SK-N-DZ (cell line): Measurements from ENCODE around the gene OCA2.
"Not testable (repeated sequence)": the region's sequence is repeated elsewhere in the genome, so short reads cannot be mapped to it uniquely, and the experiment has no call there.

ENCODE experiments used
- DNase-seq: peaks from one replicate; pipeline ENCODE4 v3.0.0-alpha.2; 2015; ENCODE audit warnings: low spot score

OCA2 gene

DNA sequence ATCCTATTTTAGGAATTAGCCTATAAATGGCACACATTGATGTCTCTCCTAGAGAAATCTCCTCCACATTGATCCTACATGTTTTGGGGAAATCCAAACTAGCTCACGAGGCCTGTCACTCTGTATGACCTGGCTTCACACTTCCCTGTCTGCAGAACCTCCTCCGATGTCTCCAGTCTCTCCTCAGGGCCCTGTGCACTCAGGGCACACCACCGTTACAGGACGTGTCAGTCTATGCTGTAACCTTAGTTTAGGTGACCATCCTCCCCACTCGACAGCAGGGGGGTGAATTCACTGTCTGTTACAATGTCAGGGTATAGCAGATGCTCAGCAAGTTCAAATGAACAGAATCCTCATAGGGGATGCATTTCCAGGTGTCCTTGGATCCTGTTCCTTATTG is 249.1 kb downstream of the OCA2 start:
- no peak for DNase-seq

DNA sequence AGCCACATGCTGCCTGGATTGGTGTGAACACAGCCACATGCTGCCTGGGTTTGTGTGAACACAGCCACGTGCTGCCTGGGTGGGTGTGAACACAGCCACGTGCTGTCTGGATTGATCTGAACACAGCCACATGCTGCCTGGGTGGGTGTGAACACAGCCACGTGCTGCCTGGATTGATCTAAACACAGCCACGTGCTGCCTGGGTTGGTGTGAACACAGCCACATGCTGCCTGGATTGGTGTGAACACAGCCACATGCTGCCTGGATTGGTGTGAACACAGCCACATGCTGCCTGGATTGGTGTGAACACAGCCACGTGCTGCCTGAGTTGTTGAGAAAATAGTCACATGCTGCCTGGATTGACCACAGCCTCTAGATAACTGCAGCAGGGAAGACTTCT is 250.2 kb downstream of the OCA2 start:
- DNase-seq, result not testable (repeated sequence)

DNA sequence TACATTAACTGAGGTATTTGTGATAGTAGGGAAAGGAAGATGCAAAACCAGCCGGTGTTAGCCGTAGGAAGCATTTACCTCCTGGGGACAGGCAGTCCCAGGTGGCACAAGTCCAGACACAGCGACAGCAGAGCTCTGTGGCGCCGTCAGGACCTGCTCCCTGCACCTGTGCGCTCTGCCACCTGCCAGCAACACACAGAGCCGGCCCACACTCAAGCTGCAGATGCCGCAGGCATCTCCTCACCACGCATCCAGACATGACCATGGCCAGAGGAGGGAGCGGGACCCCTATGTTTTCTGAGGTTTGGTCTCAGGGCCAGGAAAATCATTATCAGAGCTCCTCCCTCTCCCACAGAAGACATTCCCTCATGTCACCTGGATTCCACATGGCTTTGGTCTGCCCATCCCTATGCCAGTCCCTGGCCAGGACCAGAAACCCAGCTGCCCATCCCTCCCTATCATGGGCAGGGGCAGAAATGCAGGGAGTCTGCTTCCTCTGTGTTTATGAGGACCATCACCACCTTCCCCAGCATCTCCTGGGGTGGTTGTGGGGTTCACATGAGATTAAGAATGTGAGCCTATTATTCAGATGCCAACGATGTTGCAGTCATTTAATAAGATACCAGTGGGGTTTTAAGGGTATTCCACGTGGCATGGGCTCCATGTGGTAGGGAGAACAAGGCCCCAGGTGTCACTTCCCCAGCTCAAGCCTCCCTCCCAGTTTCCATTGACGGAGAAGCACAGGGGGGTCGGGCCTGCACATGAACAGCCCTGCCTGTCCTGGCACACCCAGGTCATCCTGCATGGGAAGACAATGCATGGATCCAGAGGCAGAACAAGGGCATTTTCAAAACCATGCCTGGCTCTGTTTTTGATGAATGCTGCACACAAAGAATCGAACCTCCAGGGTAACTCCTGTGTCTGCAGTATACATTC is 251.1 kb downstream of the OCA2 start:
- no peak for DNase-seq

GRCh38 chr15:27846722-27847395 is 252.3 kb downstream of the OCA2 start:
- DNase-seq, result no peak

DNA sequence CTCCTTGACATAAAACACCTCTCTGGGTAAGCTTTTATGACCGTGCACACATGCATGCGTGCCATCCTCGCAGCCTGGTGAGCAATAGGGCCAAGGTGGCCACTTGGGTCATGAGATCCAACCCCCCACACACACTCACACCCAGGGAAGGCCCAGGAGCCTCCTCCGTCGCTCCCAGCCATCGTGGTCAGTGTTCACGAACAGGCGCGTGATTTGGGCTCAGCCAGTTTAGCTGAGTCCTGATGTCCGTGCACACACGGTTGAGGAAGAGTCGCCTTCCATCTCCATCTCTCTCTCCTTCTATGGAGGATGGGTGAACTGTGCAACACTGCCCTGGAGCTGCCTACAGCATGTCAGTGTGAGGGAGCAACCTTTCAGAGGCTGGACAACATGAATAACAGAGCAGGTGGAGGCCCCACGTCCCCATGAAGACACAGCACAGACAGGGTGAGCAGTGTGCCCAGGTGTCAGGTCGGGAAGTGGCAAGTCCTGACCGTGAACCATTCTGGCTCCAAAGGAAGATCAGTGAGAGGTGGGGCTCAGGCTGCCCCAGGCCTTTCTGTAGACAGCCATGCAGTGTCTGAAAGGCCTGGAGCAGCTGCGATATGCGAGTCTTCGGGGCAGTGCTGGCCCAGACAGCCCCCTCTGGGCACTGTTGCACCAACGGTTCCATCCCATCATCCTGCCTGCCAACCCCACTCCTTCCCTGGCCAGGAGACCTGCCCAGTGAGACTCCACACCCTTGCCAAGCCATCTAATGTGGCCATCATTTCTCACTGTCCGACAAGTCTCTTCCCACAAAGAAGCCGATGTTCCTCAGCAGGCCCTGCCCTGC is 253.4 kb downstream of the OCA2 start:
- DNase-seq, result no peak

- DNase-seq, result no peak
Measured at GRCh38 chr15:27844018-27844666, 255.0 kb downstream of the OCA2 start.

DNA sequence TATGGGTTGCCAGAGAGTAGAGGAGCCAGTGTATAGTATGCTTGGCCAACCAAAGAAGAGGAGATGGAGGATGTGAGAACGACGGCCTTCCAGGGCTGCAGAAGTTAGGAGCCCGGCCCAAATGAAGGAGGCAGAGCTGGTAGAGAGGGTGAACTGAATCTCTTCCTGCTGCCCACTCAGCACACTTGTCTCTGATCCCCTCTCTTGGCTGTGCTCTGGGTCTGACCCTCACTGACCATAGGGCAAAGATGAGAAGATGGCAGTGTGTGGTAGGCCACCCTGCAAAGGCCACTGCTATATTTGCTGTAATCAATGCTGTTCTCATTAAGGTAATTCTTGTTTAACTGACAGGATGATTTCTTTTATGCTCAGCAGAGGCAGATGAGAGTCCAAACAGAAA is 256.0 kb downstream of the OCA2 start:
- no peak for DNase-seq

DNA sequence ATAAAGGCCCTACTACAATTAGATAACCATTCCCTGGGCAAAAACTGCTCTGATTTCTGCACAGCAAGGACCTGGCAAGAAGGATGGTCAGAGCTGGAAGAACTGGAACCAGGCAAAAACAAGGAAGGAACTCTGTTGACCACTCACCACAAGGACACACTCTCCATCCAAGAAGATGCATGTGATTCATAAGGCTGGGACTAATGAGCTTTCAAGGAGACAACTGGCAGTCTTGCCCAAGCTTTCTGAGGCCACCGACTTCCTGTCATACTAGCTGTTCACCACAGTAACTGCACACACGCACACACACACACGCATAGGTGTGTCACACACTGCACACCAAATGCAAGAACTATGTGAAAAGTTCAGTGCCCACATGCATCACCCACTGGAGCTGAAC is 256.6 kb downstream of the OCA2 start:
- DNase-seq, result no peak

- no peak for DNase-seq
Measured at GRCh38 chr15:27835233-27835939, 263.7 kb downstream of the OCA2 start.

- DNase-seq, result no peak
Measured at GRCh38 chr15:27834684-27835083, 264.4 kb downstream of the OCA2 start.

DNA sequence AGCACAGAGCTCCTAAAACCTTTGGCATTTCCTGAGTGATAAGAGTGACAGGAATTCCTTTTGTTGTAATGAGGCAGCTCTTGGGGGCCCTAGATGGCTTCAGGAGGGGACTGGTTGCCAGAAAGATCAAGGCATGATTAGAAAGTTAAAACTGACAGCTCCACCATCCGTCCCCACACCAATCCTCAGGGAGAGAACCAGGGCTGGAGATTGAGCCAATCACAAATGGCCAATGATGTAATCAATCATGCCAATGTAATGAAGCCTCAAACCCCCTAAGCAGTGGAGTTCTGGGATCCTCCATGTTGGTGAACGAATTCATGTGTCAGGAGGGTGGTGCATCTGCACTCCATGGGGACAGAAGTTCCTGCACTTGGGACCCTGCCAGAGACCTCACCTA is 265.1 kb downstream of the OCA2 start:
- DNase-seq, result no peak

- DNase-seq, result no peak
Measured at GRCh38 chr15:27833178-27833577, 265.9 kb downstream of the OCA2 start.

GRCh38 chr15:27832237-27832596 is 266.9 kb downstream of the OCA2 start:
- no peak for DNase-seq

- no peak for DNase-seq
Measured at GRCh38 chr15:27831384-27832236, 267.5 kb downstream of the OCA2 start.

GRCh38 chr15:27828746-27829145 is 270.4 kb downstream of the OCA2 start:
- no peak for DNase-seq

DNA sequence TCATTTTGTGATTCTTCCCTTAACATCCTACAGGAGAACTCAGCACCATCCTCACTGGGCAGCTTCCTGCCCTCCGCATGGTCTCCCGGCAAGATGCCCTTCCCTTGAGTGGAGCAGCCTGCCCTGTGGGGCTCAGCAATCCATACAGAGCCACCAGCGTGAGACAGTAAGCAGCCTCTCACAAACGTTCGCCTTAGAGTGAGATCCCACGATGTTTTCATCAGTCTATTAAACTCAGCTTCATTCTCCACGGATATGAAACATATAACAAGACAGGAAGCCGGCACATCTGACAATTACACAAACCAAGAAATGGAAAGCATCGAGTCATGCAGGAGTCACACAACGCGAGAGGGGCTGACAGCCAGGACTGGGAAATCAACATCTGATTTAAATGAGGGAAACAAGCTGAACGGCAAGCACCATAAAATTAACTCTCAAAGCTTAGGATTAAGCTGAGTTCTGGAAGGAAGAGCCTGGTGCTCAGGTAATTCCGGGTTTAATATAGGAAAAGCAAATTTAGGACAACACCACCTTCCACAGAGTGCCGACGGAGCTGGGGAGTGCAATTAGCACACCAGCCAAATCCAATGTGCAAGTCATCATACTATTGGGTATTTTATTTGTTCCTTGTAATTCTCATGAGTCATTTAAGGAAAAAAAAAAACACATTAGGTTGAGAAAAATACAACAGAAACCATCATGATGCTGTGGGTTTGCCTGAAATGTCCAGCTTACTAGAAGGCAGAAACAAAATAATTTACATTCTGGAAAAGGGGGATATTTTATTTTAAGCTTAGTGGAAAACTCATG is 272.0 kb downstream of the OCA2 start:
- DNase-seq, result no peak

DNA sequence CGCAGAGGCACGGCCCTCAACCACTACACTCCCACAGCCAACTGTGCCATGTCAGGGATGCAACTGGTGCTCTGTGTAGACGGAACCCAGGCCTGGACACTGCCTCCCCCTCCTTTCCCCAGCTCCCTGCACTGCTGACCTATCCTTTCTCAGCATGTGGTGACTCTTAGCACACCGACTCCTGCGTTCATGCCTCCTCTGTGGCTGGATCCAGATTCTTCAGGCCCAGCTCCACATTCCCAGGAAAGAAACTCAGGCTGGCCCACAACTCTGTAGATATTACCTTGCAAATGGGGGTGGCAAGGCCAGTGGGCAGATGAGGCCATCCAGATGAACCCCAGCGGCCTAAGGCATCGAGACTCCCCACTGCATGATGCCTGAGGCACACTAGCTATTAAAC is 272.7 kb downstream of the OCA2 start:
- DNase-seq, result no peak

- DNase-seq, result no peak
Measured at GRCh38 chr15:27824841-27825422, 274.2 kb downstream of the OCA2 start.

- no peak for DNase-seq
Measured at GRCh38 chr15:27821273-27821672, 277.8 kb downstream of the OCA2 start.
